Hepatocyte (in vitro differentiated cells): ENCODE data around the gene FKBP11. TPM values are rescaled to one million over a fixed set of nuclear protein-coding genes. Genes with fewer than 3 reads are reported as not detected.

Source experiments
- DNase-seq: peaks from one replicate; pipeline ENCODE4 v3.0.0-alpha.2; 2016; ENCODE audit warnings: low spot score
- H2AFZ ChIP-seq: fragments of 200-600 bp; sonication (generic); 2 replicates; pipeline ENCODE4 v1.6.0; 2016; ENCODE audit warnings: antibody characterized with exemption, mild to moderate bottlenecking
- H3K27ac ChIP-seq: fragments of 200-600 bp; sonication (generic); 2 replicates; pipeline ENCODE4 v1.5.1; 2016; ENCODE audit warnings: mild to moderate bottlenecking
- H3K27me3 ChIP-seq: fragments of 200-600 bp; sonication (generic); 2 replicates; pipeline ENCODE4 v1.6.1; 2016
- H3K36me3 ChIP-seq: fragments of 200-600 bp; sonication (generic); replicated peaks from 2 replicates; pipeline ENCODE4 v1.5.1; 2016; ENCODE audit warnings: low read depth; ENCODE audit not compliant: insufficient read depth
- H3K4me1 ChIP-seq: fragments of 200-600 bp; sonication (generic); 2 replicates; pipeline ENCODE4 v1.5.1; 2016; ENCODE audit warnings: mild to moderate bottlenecking, moderate library complexity; ENCODE audit not compliant: insufficient read depth
- H3K4me2 ChIP-seq: fragments of 200-600 bp; sonication (generic); 2 replicates; pipeline ENCODE4 v1.6.0; 2016
- H3K4me3 ChIP-seq: fragments of 200-600 bp; sonication (generic); 2 replicates; pipeline ENCODE4 v1.5.1; 2016; ENCODE audit warnings: mild to moderate bottlenecking
- H3K79me2 ChIP-seq: fragments of 200-600 bp; sonication (generic); 2 replicates; pipeline ENCODE4 v1.6.0; 2017; ENCODE audit warnings: mild to moderate bottlenecking
- H3K9me2 ChIP-seq: fragments of 200-600 bp; sonication (generic); replicated peaks from 2 replicates; pipeline ENCODE4 v1.6.0; 2017; ENCODE audit warnings: mild to moderate bottlenecking; ENCODE audit not compliant: insufficient read depth
- H3K9me3 ChIP-seq: fragments of 200-600 bp; sonication (generic); 2 replicates; pipeline ENCODE4 v1.5.1; 2016; ENCODE audit warnings: low read depth, mild to moderate bottlenecking
- H4K20me1 ChIP-seq: fragments of 200-600 bp; sonication (generic); 2 replicates; pipeline ENCODE4 v1.6.0; 2016; ENCODE audit warnings: mild to moderate bottlenecking; ENCODE audit not compliant: insufficient read depth, poor library complexity, severe bottlenecking
- CTCF ChIP-seq: fragments of 200-600 bp; sonication (generic); IDR thresholded peaks from 2 replicates; pipeline ENCODE4 v1.5.1; 2016; ENCODE audit warnings: antibody characterized with exemption, mild to moderate bottlenecking; ENCODE audit not compliant: poor library complexity
- EZH2 ChIP-seq: fragments of 200-600 bp; sonication (generic); IDR thresholded peaks from 2 replicates; pipeline ENCODE4 v1.6.1; 2016; ENCODE audit warnings: antibody characterized with exemption, mild to moderate bottlenecking, borderline replicate concordance
- EZH2phosphoT487 ChIP-seq: fragments of 200-600 bp; sonication (generic); IDR thresholded peaks from one replicate; pipeline ENCODE4 v1.6.1; 2018; ENCODE audit warnings: antibody characterized with exemption, mild to moderate bottlenecking, low read depth, moderate library complexity; ENCODE audit not compliant: unreplicated experiment, severe bottlenecking
- WGBS: methylation state at CpG from one replicate; pipeline ENCODE4 v1.1.6; 2016; ENCODE audit warnings: low lambda C conversion rate; ENCODE audit errors: missing lambda C conversion rate; 5-methylcytosine and 5-hydroxymethylcytosine counted together
- polyA plus RNA-seq: library from polyadenylated mRNA; unstranded; fragments of >200 nt; fragmentation: Nextera tagmentation; extraction: Ambion mirVana; gene quantifications from 2 replicates; pipeline ENCODE4 v1.2.1, GENCODE V29; 2016
- total RNA-seq: library from RNA; depleted of rRNA; stranded (reverse); fragments of >200 nt; gene quantifications from 2 replicates; pipeline ENCODE4 v1.2.3, GENCODE V29; 2014

Gene FKBP11
- total and polyA plus RNA-seq, 2 experiments from 2014 or later, result 30.4 to 201 TPM

- no peak overlapping the region for H3K4me3 ChIP-seq
- DNase-seq, result no peak
- H3K27me3 ChIP-seq, result peaks cover 38% of the 10 kb centered on the region
- TF ChIP-seq CTCF (no peak), EZH2 (no peak), EZH2phosphoT487 (no peak)
- WGBS, result 66% methylated on average over 7 of the region's 7 CpGs
- no peak overlapping the region for H3K4me2 ChIP-seq
- peaks cover 24% of the 10 kb centered on the region for H3K4me1 ChIP-seq
- H3K9me3 ChIP-seq, result no peaks in the 10 kb centered on the region
- no peak overlapping the region for H2AFZ ChIP-seq
- no peak overlapping the region for H3K27ac ChIP-seq
- H4K20me1 ChIP-seq, result no peaks in the 10 kb centered on the region
- no peaks in the 10 kb centered on the region for H3K9me2 ChIP-seq
- no peaks in the 10 kb centered on the region for H3K79me2 ChIP-seq
- no peaks in the 10 kb centered on the region for H3K36me3 ChIP-seq
Measured at GRCh38 chr12:48967991-48968390, 42.7 kb upstream of the FKBP11 start.

- H3K4me3 ChIP-seq, result no peak overlapping the region
- peaks cover 23% of the 10 kb centered on the region for H3K4me1 ChIP-seq
- no peak overlapping the region for H2AFZ ChIP-seq
- no peaks in the 10 kb centered on the region for H3K36me3 ChIP-seq
- WGBS, result 78% methylated on average over 20 of the region's 20 CpGs
- no peak for TF ChIP-seq EZH2phosphoT487
- no peaks in the 10 kb centered on the region for H3K9me3 ChIP-seq
- H3K79me2 ChIP-seq, result no peaks in the 10 kb centered on the region
- no peak overlapping the region for H3K4me2 ChIP-seq
- no peaks in the 10 kb centered on the region for H4K20me1 ChIP-seq
- H3K27ac ChIP-seq, result no peak overlapping the region
- peaks cover 21% of the 10 kb centered on the region for H3K27me3 ChIP-seq
- no peaks in the 10 kb centered on the region for H3K9me2 ChIP-seq
- DNase-seq, result no peak
Measured at GRCh38 chr12:48966177-48966895, 41.0 kb upstream of the FKBP11 start.

- TF ChIP-seq CTCF (peak; percentile 24), EZH2phosphoT487 (no peak), EZH2 (no peak)
- no peak overlapping the region for H3K4me2 ChIP-seq
- no peak overlapping the region for H3K27ac ChIP-seq
- H3K4me1 ChIP-seq, result peaks cover 13% of the 10 kb centered on the region
- no peaks in the 10 kb centered on the region for H3K9me3 ChIP-seq
- no peaks in the 10 kb centered on the region for H3K9me2 ChIP-seq
- peaks cover 12% of the 10 kb centered on the region for H3K27me3 ChIP-seq
- no peaks in the 10 kb centered on the region for H3K79me2 ChIP-seq
- no peaks in the 10 kb centered on the region for H4K20me1 ChIP-seq
- H2AFZ ChIP-seq, result no peak overlapping the region
- no peak for DNase-seq
- no peaks in the 10 kb centered on the region for H3K36me3 ChIP-seq
- no peak overlapping the region for H3K4me3 ChIP-seq
Measured at GRCh38 chr12:48965298-48965838, 40.1 kb upstream of the FKBP11 start.

GRCh38 chr12:48961801-48962200 is 36.5 kb upstream of the FKBP11 start:
- Histone ChIP-seq H3K9me2 (no peaks in the 10 kb centered on the region), H3K36me3 (no peaks in the 10 kb centered on the region), H3K4me2 (no peak overlapping the region), H2AFZ (no peak overlapping the region), H3K9me3 (no peaks in the 10 kb centered on the region), H3K27me3 (no peaks in the 10 kb centered on the region), H3K79me2 (no peaks in the 10 kb centered on the region), H3K4me3 (no peak overlapping the region), H3K27ac (no peak overlapping the region), H3K4me1 (peaks cover 7% of the 10 kb centered on the region), H4K20me1 (no peaks in the 10 kb centered on the region)
- no peak for DNase-seq
- TF ChIP-seq EZH2, result no peak
